LHCN-M2 (cell line): Measurements from ENCODE around the gene PDGFC. TPM values are rescaled to one million over a fixed set of nuclear protein-coding genes. Genes with fewer than 3 reads are reported as not detected.

ENCODE experiments used
- DNase-seq: peaks from one replicate; pipeline ENCODE4 v3.0.0-alpha.2; 2012; ENCODE audit warnings: low read depth
- total RNA-seq: library from RNA; depleted of rRNA; stranded (reverse); fragments of >200 nt; gene quantifications from 2 replicates; pipeline ENCODE4 v1.2.3, GENCODE V29; 2014

Gene PDGFC
- total RNA-seq, 1 experiment from 2014 or later, result 89.3 TPM

DNA sequence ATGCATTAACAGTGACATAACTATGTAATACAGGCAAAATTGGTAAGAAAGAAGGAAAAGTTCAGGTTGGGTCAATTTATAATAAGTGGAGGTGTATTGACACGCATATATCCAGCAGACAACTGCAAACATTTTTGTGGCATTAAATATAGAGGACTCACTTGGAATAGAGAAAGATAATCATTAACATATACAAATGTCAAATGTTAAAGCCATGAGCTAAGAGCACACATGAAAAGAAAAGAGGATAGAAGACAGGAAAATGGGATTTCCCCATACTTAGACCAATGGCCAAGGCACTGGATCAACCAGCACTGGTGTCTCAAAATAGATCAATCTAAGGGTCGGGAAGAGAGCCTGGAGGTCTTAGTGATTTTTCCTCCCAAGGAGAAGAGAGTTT lies 187.6 kb downstream of the PDGFC start:
- DNase-seq, result no peak

DNA sequence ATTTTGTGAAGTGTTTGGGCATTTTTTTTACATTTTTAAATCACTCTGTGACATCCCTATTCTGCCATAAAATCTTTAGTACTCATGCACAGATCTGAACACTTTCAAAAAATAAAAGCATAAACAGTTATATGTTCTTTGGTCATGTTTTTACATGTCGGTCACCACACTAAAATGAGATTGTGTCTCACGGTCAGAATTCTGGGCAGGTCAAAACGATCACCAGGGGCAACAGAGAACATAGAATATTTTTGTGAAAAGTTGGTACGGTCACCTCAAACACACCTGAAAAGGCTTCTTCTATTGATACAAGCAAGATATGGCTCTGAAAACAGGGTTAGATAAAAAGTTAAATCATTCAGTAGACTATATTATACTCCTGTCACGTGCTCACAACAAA lies 189.1 kb downstream of the PDGFC start:
- DNase-seq, result no peak

DNA sequence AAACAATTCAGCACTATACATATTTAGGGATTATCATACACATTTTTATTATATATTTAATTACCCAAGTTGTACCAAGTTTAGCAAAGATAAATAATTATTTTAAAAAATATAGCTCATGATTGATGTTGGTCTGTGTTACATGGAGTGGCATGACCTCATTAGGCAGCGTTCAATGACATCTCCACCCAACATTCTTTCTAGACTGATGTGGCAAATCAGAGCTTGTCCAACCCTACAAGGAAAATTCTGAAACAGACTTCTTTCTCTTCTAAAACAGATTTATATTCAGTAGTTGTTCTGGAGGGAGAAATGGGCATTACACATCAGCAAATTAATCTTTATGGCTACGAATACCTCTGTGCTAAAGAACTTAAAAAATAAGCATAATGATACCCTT lies 189.7 kb downstream of the PDGFC start:
- DNase-seq, result peak; percentile 85

DNA sequence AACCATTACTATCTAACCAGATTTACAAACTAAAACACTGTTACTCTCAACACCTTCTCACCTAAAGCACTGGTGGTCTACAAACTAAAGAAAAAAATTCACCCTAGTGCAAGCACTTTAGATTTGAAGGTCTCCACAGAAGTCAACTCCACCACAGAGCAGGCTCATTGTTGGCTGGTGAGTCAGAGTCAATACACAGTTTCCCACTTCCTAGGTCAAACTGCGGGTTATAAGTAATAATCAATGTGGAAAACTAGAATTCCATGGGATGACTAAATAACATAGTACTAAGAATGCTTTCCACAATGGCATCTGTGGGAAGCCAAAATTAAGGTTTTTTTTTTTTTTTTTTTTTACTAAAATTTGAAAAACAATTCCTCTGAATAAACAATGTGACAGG lies 191.8 kb downstream of the PDGFC start:
- DNase-seq, result peak; percentile 95

DNA sequence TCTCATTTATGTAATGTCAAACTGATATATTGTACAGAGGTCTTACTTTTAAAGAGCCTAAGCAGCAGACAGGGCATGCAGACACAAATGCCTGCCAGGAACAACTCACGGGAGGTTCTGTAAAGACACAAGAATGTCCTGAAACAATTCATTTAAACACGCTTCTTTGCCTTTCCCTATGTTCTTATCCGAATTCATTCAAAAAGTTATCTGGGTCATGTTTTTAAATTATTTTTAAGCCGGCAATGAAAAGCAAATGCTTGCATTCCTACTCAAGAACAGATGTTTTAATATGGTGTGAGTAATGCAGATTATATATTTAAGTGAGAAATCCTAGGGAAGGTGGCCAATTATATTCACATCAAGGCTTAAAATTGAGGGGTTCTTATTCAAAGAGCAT lies 192.6 kb downstream of the PDGFC start:
- peak; percentile 70 for DNase-seq

DNA sequence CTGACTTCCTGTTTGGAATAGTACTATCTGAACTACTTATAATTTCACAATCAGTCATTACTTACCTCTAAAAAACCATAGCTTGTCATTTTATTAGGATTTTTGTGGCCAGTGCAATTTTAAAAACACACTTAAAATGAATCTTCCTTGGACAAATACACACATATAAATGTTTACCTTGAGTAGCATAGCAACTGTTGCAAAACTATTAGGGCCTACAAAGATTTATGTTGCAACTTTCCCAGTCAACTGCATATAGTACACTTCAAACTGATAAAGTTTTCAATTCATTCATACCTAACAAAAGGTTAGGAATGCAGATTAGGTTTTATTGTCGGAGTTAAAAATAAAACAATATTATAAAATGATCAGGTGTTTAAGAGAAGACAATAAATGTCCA lies 193.0 kb downstream of the PDGFC start:
- DNase-seq, result peak; percentile 71

DNA sequence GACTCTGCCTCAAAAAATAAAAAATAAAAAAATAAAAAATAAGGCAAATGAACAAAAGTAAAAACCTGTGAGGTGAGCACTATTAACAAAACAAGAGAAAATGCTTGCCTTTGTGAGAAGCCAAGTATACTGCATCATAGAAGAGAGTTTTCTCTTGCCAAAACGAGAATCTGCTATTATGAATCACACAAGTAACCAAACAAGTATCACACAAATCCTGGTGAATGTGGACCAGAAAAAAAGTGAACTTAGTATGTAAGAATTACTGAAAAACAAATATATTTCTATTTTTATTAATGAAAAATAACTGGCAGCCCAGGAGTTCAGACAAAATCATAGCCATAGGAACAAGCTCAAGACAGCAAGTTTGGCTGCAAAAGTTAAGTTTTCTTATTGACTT lies 193.5 kb downstream of the PDGFC start:
- DNase-seq, result peak; percentile 55

DNA sequence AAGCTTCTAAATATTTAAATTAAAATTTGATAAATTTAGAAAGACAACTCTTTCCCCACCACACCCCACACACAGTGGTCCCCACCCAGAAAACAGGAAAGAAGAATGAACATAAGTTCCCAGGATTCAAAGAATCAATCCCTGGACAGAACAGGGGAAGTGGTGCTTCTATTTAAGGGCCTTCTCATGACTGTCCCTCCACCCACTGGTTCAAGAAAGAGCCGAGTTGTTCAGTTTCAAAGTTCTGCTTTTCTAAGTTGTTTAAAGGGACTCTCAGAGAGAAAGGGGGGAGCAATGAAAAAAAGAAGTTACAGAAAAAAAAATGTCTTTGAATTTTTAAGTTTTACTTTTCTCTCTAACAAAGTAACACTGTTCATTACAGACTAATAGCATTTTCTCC lies 195.8 kb downstream of the PDGFC start:
- DNase-seq, result peak; percentile 60

DNA sequence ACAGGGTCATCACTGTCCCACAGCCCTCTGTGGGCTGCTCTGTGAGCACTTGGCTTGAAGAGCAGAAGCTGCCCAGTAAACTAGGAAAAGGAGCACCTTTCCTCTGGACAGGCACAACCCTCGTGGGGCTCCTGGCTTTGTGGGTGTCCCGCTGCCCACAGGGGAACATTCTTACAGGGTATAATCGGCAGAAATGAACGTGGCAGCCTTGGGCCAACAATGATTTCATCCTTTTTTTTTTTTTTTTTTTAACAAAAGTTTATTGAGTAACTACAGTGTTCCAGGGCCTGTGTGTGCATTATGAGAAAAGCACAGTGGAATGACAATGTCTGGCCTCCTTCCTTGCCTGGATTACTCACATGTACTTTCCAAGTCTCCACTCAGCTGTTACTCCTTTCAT lies 197.2 kb downstream of the PDGFC start:
- peak; percentile 94 for DNase-seq

DNA sequence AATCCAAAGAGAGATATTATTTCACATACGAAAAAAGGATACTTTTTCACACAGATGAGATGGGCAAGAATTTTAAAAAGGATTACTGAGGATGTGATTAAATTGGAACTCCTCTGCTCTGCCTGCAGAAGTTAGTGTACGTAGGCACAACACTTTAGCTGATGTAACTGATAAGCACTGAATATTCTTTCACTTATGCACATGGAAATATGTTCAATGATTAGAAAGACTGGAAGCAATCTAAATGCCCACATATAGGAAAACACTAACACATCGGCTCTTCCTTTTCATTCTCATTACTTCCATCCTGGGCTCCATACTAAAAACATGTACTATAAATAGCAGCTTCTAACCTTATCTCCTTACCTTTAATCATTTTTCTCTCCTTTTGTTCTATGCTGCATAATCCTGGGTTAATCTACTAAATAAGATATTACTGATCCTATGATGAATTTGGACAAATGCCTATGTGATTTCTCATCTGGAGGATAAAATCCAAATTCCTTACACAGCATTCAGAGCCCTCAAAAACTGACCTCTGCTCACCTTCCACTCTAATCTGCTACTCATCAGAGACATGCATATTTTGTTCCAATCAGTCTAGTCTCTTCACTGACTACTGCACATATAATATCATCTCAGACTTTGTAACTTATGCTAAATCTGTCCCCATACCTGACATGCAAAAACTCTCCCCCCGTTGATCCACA lies 197.8 kb downstream of the PDGFC start:
- peak; percentile 71 for DNase-seq

DNA sequence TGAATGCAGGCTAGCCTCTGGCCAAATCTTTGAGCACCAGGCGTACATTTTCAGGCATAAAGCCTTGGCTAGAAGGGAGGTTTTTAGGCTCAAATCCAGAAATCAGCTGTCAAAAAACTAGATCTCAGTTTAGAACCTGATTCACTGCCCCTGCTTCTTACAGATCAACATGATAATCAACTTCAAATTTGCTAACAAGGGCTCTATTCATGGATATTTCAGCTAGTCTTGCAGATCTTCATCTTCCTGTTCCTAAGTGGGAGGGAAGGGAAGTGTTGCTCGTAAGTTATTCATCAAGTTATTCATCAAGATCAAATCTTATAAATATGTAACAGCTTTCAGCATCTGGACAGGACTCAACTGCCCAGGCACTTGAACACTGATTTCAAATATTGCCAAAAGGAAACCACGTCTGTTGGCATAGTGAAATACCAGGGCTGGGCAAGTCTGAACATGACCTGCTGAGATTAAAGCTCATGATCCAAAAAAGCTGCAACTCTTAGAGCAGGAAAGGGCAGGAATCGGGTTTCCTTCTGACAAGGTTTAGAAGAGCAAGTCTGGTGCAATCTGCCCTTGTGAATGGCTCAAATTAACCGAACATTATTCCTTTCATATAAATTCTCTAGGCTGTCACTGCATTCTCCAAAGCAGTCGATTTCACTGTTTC lies 200.3 kb downstream of the PDGFC start:
- DNase-seq, result peak; percentile 99

DNA sequence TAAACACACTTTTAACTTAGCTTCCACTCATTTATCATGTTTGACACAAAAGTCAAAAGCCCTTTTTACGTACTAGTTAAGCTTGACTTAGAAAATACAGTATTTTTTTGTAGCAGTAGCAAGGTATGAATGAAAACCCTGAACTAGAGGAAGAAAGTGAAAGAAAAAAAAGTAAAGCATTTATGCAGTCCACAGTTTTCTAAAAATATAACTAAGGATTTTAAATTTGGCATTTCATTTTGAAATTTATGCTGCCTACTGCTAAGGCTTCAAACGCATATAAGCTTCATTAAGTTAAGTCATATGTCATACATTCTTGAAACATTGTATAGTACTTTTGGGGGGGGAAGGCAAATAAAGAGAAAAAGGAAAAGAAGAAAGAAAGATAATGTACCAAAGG lies 201.5 kb downstream of the PDGFC start:
- no peak for DNase-seq

DNA sequence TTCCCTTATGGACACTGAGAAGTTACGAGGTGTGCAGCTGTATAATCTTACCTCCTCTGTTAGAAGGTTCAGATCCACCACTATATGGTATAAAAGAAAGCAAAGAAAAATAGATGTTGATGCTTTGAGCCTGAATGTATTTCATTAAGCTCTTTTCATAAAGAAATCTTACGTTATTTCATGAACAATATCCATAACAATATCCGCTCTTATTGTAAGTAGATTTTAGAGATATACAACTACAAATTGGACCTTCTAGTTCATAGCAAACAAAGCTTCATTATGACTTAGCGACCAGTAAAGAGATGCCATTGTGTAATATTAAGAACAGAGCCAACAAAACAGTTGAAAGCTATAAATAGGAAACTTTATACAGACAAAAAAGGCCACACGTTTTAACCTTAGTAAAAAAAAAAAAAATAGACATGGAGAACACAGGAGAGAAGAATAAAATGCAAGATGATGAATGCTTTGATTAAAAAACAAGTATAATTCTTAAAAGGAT lies 203.6 kb downstream of the PDGFC start:
- peak; percentile 38 for DNase-seq

DNA sequence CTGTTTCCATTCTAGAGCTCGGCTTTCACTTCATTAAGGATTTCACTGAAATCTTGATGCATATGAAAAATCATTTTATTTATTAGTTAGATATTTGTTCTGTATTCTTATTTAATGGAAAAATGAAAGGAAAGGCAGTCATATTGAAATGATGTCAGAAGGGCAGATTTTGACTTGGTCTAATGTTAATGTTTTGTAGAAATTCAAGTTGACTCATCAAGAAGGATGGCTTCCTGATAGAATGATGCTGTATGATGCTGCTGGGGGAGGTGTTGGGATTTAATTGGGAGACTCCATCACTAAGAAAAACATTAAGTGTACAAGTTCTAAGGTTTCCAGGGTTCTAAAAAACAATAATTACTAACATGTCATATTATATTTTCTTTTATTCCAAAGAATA lies 204.8 kb downstream of the PDGFC start:
- DNase-seq, result peak; percentile 65

DNA sequence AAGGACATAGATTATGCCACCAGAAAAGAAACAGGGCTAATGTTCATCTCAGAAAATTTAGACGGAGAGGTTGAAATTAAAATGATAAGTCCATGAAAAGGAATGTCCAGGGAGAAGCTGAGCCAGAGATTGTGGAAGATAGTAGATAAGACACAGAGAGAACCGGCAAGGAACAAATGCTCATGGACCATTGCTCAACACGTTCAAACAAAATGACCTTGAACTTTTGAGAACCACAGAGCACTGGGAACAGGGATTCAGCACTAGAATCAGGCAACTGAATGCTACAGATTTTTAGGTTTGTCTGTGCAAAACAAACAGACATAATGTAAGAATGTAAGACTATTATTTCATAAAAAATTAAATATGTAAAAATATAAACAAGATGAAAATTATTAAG lies 206.3 kb downstream of the PDGFC start:
- peak; percentile 43 for DNase-seq

DNA sequence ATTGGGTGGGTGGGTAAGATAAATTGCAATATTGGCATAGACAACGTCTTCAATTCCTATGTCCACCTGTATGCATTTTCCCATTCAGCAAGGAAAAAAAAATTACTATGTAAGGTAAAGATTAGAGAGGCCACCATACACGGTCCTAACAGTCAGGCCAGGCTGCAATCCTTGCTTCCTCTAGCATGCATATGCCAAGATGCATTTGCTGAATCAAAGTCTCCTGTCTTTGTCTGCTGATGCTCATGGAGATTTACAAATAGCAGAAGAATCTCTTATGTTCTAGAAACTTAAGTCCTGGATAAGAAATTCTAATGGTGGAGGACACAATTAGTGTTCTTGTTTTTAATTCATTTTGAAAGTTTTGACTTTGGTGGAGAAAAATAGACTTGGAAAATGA lies 206.8 kb downstream of the PDGFC start:
- DNase-seq, result no peak

DNA sequence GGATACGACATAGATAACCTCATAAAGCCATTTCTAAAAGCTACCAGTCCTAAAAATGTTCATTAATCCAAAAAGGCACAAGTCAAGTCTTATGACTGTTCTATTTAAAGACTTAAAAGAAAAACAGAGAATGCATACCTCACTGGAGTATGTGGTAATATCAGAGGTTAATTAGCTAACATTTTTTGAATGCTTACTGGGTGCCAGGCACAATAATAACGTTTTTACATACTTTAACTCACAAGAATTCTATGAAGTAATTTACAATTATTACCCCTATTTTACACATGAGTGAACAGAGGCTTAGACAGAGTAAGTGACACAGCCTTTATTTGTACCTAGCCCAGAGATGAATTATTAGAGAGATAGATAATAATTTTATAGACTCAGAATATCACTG lies 207.5 kb downstream of the PDGFC start:
- DNase-seq, result peak; percentile 43

DNA sequence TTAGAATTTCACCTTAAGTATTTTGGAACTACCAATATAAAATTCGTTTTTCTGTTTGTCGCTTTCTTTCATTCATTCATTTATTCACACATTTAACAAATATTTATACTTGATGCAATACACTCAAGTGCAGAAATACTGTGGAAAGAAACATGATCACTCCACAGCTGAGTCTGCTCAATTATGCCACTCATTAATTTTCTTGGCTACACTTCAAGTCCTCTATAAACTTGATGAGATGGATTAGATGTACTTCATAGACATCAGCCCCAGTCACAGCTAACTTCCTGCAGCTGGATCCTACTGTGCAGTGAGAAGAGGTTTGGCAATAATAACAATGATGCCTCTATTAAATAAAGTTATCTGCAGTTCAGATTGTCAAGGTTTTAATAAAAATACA lies 208.1 kb downstream of the PDGFC start:
- peak; percentile 83 for DNase-seq

DNA sequence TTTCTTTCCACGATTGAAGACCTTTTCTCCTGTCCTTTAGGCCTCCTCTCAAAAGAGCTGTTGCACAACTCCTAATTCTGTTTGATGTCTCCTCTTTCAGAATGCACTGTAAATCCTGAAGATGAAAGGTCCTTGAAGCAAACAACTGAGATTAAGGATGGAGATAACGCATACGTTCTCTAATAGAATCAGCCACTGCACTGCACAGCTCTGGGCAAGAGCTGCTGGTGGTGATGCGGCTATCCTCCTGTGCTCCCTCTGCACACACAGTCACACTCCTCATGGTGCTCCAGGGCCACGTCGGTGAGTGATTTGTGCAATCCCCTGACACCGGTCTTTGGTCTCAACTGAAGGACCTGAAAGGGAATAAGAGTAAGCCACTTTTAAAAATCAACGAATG lies 208.7 kb downstream of the PDGFC start:
- no peak for DNase-seq

DNA sequence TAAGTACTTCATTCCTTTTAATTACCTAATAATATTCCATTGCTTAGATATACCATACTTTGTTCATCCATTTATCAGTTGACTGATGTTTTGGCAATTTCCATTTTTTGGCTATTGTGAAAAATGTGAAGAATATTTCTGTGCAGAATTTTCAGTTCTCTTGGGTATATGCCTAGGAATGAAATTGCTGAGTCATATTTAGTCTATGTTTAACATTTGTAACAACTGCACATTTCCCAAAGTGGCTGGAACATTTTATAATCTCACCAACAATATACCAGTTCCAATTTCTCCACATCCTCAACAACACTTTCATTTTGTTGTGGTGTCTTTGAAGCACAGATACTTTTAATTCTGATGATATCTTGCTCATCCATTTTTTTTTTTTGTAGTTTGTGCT lies 215.5 kb downstream of the PDGFC start:
- DNase-seq, result peak; percentile 68

DNA sequence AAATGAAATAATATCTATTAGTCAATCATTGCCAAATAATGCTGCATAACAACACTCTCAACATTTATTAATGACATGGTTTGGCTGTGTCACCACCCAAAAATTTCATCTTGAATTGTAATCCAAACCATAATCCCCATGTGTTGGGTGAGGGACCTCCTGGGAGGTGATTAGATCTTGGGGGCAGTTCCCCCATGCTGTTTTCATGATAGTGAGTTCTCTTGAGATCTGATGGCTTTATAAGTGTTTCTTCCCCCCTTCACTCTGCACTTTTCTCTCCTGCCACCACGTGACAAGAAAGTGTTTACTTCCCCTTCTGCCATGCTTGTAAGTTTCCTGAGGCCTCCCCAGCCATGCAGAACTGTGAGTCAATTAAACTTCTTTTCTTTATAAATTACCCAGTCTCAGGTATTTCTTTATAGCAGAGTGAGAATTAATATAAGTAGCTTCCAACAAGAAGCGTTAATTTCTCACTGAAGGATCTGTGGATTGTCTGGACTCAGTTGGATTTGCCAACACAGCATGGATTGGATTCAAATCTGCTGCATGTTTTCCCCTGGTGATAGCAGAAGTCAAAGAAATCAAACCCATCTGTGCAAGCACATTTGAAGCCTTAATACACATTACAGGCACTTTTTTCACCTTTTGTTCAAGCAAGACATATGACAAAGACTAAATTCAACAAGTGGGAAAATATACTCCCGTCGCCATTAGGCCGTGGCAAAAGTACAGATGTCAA lies 216.6 kb downstream of the PDGFC start:
- DNase-seq, result no peak

DNA sequence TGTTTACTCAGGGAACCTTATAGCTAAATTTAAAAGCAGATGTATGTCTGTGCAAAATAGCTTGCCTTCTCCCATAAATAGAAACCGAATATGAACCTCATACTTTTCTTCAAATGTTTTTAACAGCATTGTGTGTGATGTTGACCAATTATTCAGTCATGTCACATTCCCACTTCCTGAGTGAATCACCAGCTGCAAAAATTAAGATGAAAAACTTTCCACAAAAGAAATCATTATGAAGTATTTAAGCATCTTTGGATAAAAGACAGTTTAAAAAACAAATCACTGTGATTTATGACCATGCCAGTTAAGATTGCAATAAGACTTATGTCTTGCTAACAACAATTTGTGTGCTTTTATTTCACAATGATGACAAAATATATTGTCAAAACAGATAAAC lies 220.1 kb downstream of the PDGFC start:
- DNase-seq, result peak; percentile 81
